B cell (primary cell): ENCODE measurements around the gene ABCA4. TPM values are rescaled to one million over a fixed set of nuclear protein-coding genes. Genes with fewer than 3 reads are reported as not detected.

Source experiments
- ATAC-seq: fragments of 200-7000 bp; cut with Tn5 transposase; one replicate; pipeline ENCODE4 v1.10.0; 2021; ENCODE audit warnings: low read depth, mild to moderate bottlenecking, moderate number of reproducible peaks, moderate library complexity
- CTCF ChIA-PET: fragments of 350-600 bp; sonication (Branson Sonifier 250); formaldehyde crosslinking; loops from one replicate; lab custom pipeline; 2021; ENCODE audit warnings: antibody characterized with exemption, inconsistent platforms; lab: Charles Lee
- POLR2A ChIA-PET: fragments of 350-600 bp; sonication (Branson Sonifier 250); formaldehyde crosslinking; loops from one replicate; lab custom pipeline; 2021; ENCODE audit warnings: antibody characterized with exemption; lab: Charles Lee
- DNase-seq: peaks from one replicate; pipeline ENCODE4 v3.0.0; 2013
- H2AFZ ChIP-seq: 2 replicates; pipeline ENCODE4 v1.6.1; 2012; ENCODE audit warnings: mild to moderate bottlenecking, low read depth, low read length; ENCODE audit not compliant: insufficient read depth, poor library complexity, severe bottlenecking
- H3K27ac ChIP-seq, 2 donors: 1 replicate in 1 of 2; 2 replicates in 1 of 2; pipeline ENCODE4 v1.5.1; 2012 to 2013; ENCODE audit warnings: low read length in 2 of 2, mild to moderate bottlenecking in 2 of 2, moderate library complexity in 1 of 2
- H3K27me3 ChIP-seq, 4 experiments: fragments of 200-600 bp in 1 of 4; sonication (generic) in 1 of 4; replicated peaks in 1 of 4; 1 replicate in 2 of 4; 2 replicates in 2 of 4; pipeline versions ENCODE4 v1.6.1 to v1.7.0; 2013 to 2016; ENCODE audit warnings: low read length in 3 of 4, mild to moderate bottlenecking in 2 of 4, mixed read lengths in 1 of 4, moderate library complexity in 1 of 4; ENCODE audit not compliant: insufficient read depth in 4 of 4, control insufficient read depth in 3 of 4; ENCODE audit errors: control extremely low read depth in 1 of 4
- H3K36me3 ChIP-seq, 2 experiments: replicated peaks in 1 of 2; 1 replicate in 1 of 2; 2 replicates in 1 of 2; pipeline versions ENCODE4 v1.6.1 to v1.7.1; 2013; ENCODE audit warnings: low read length in 1 of 2; ENCODE audit not compliant: insufficient read depth in 2 of 2, control insufficient read depth in 1 of 2; ENCODE audit errors: control extremely low read depth in 1 of 2, extremely low read depth in 1 of 2
- H3K4me1 ChIP-seq, 2 donors: fragments of 200-600 bp in 1 of 2; sonication (generic) in 1 of 2; 1 replicate in 1 of 2; 2 replicates in 1 of 2; pipeline versions ENCODE4 v1.5.1 to v1.6.1; 2013 to 2017; ENCODE audit warnings: low read length in 2 of 2; ENCODE audit not compliant: control insufficient read depth in 2 of 2, insufficient read depth in 2 of 2
- H3K4me2 ChIP-seq: replicated peaks from 2 replicates; pipeline ENCODE3; 2012; ENCODE audit warnings: mild to moderate bottlenecking, low read depth, low read length; ENCODE audit not compliant: poor library complexity, severe bottlenecking
- H3K4me3 ChIP-seq, 5 experiments: fragments of 200-600 bp in 1 of 5; sonication (generic) in 1 of 5; 1 replicate in 3 of 5; 2 replicates in 2 of 5; pipeline versions ENCODE4 v1.5.1 to v1.7.0; 2011 to 2016; ENCODE audit warnings: low read length in 4 of 5, mild to moderate bottlenecking in 4 of 5, low read depth in 2 of 5, control low read depth in 1 of 5, moderate library complexity in 1 of 5; ENCODE audit not compliant: insufficient read depth in 1 of 5; ENCODE audit errors: control extremely low read depth in 1 of 5, extremely low read depth in 1 of 5
- H3K79me2 ChIP-seq: fragments of 200-600 bp; sonication (generic); one replicate; pipeline ENCODE4 v1.6.0; 2016; ENCODE audit warnings: low read length; ENCODE audit not compliant: control insufficient read depth, insufficient read depth
- H3K9ac ChIP-seq: fragments of 200-600 bp; sonication (generic); 2 replicates; pipeline ENCODE4 v1.6.1; 2017; ENCODE audit warnings: mild to moderate bottlenecking, low read length, moderate library complexity
- H3K9me3 ChIP-seq, 3 donors: one replicate each; pipeline versions ENCODE4 v1.6.1 to v1.7.1; 2013; ENCODE audit warnings: low read length in 2 of 3; ENCODE audit not compliant: control insufficient read depth in 2 of 3, insufficient read depth in 1 of 3; ENCODE audit errors: control extremely low read depth in 1 of 3
- H4K20me1 ChIP-seq: 2 replicates; pipeline ENCODE4 v1.6.0; 2012; ENCODE audit warnings: mild to moderate bottlenecking, low read length; ENCODE audit not compliant: insufficient read depth, control insufficient read depth, poor library complexity, severe bottlenecking
- H3K27ac Mint-ChIP-seq: one replicate; pipeline ENCODE4 v1.8.0; 2021; ENCODE audit warnings: mixed read lengths
- H3K27me3 Mint-ChIP-seq: one replicate; pipeline ENCODE4 v1.8.0; 2021; ENCODE audit warnings: mixed read lengths
- H3K4me1 Mint-ChIP-seq: one replicate; pipeline ENCODE4 v1.8.0; 2021; ENCODE audit warnings: mixed read lengths
- H3K4me3 Mint-ChIP-seq: one replicate; pipeline ENCODE4 v1.8.0; 2021; ENCODE audit warnings: mixed read lengths
- H3K9me3 Mint-ChIP-seq: one replicate; pipeline ENCODE4 v1.8.0; 2022; ENCODE audit warnings: mixed read lengths; ENCODE audit not compliant: insufficient read depth
- CTCF ChIP-seq: fragments of 200-600 bp; IDR thresholded peaks from one replicate; pipeline ENCODE4 v1.8.0; 2022; ENCODE audit warnings: antibody characterized with exemption, mild to moderate bottlenecking
- EZH2 ChIP-seq: IDR thresholded peaks from 2 replicates; pipeline ENCODE4 v1.6.1; 2012; ENCODE audit warnings: borderline replicate concordance, low read depth, mild to moderate bottlenecking, moderate library complexity, low read length; ENCODE audit not compliant: insufficient read depth, poor library complexity, severe bottlenecking
- WGBS: methylation state at CpG from one replicate; pipeline ENCODE4 v1.1.5; 2013; ENCODE audit warnings: missing lambda C conversion rate; ENCODE audit not compliant: insufficient coverage; 5-methylcytosine and 5-hydroxymethylcytosine counted together
- intact Hi-C: fragments of 100-400 bp; cut with micrococcal nuclease; formaldehyde crosslinking; loops from one replicate; pipeline ENCODE4 v1.10.0; 2022
- polyA plus RNA-seq: library from polyadenylated mRNA; depleted of rRNA; stranded (reverse); fragments of >200 nt; gene quantifications from 2 replicates; pipeline ENCODE4 v1.2.3, GENCODE V29; 2012
- total RNA-seq, 2 donors: library from RNA; stranded (reverse); fragments of 120-200 nt in 1 of 2; gene quantifications; 1 replicate in 1 of 2; 2 replicates in 1 of 2; pipeline versions ENCODE4 v1.2.3 to v1.2.4, GENCODE V29; 2013 to 2022

ABCA4 gene
- total and polyA plus RNA-seq, 2 donors (not counting 1 experiment from before 2014, with no cell fraction given), result not detected

- peaks cover 20% of the 10 kb centered on the region for H3K27me3 Mint-ChIP-seq
- no peaks in the 10 kb centered on the region for H4K20me1 ChIP-seq
- whole genome bisulfite sequencing, result 15% methylated on average over 16 of the region's 22 CpGs
- no peaks in the 10 kb centered on the region for H3K4me1 ChIP-seq
- peak overlapping the region in 1 of 5 experiments; percentile 7 for H3K4me3 ChIP-seq
- CTCF ChIA-PET, result interaction anchor here (0.6 to 2.3 kb wide), 9 partner anchors 9 to 765 kb away, joined by 3 to 16 read pairs (median 3); no protein-coding TSS in a partner anchor
- H2AFZ ChIP-seq, result peak overlapping the region; percentile 57
- intact Hi-C loops, result loop anchor here (5.0 kb wide), 1 partner anchor 762 kb away; no protein-coding TSS in a partner anchor
- no peaks in the 10 kb centered on the region for H3K9me3 ChIP-seq
- H3K9me3 Mint-ChIP-seq, result no peaks in the 10 kb centered on the region
- TF ChIP-seq CTCF, result no peak
- TF ChIP-seq EZH2, result no peak
- H3K9ac ChIP-seq, result no peak overlapping the region
- no peaks in the 10 kb centered on the region for H3K36me3 ChIP-seq
- H3K4me1 Mint-ChIP-seq, result peaks cover 7% of the 10 kb centered on the region
- H3K27ac Mint-ChIP-seq, result no peak overlapping the region
- peak; percentile 30 for DNase-seq
- H3K4me3 Mint-ChIP-seq, result peak overlapping the region; percentile 37
- H3K79me2 ChIP-seq, result no peaks in the 10 kb centered on the region
- ATAC-seq, result no peak
- POLR2A ChIA-PET, result no interaction called here
- H3K27ac ChIP-seq, result no peak overlapping the region
- H3K27me3 ChIP-seq, result peaks cover 0 to 23% (median 2%) of the 10 kb centered on the region in 4 experiments
- H3K4me2 ChIP-seq, result peak overlapping the region; percentile 56
Measured at GRCh38 chr1:94045465-94046056, 75.4 kb downstream of the ABCA4 start.

- H3K4me1 Mint-ChIP-seq, result peaks cover 7% of the 10 kb centered on the region
- no peaks in the 10 kb centered on the region for H3K36me3 ChIP-seq
- H3K9ac ChIP-seq, result no peak overlapping the region
- ATAC-seq (no peak), DNase-seq (no peak)
- no peaks in the 10 kb centered on the region for H3K9me3 ChIP-seq
- no peak overlapping the region for H2AFZ ChIP-seq
- peaks cover 0 to 23% (median 4%) of the 10 kb centered on the region in 4 experiments for H3K27me3 ChIP-seq
- ChIA-PET POLR2A (no interaction called here), CTCF (interaction anchor here (0.9 to 2.3 kb wide), 6 partner anchors 17 to 761 kb away, joined by 3 to 16 read pairs (median 4); no protein-coding TSS in a partner anchor)
- no peaks in the 10 kb centered on the region for H3K4me1 ChIP-seq
- TF ChIP-seq EZH2 (no peak), CTCF (no peak)
- no peak overlapping the region for H3K27ac ChIP-seq
- no peak overlapping the region for H3K27ac Mint-ChIP-seq
- no peaks in the 10 kb centered on the region for H3K79me2 ChIP-seq
- WGBS, result 89% methylated on average over 7 of the region's 9 CpGs
- H3K4me3 Mint-ChIP-seq, result no peak overlapping the region
- no peak overlapping the region for H3K4me3 ChIP-seq
- no peaks in the 10 kb centered on the region for H3K9me3 Mint-ChIP-seq
- H3K4me2 ChIP-seq, result no peak overlapping the region
- H3K27me3 Mint-ChIP-seq, result peaks cover 25% of the 10 kb centered on the region
- intact Hi-C loops, result loop anchor here (5.0 kb wide), 1 partner anchor 762 kb away; no protein-coding TSS in a partner anchor
- no peaks in the 10 kb centered on the region for H4K20me1 ChIP-seq
Measured at GRCh38 chr1:94044891-94045290, 76.1 kb downstream of the ABCA4 start.
